NCI-H526 treated with DMSO at 0.1 percent for 48 hours (cell line): ENCODE data around the gene TOP3B.
"Not testable (repeated sequence)": the region's sequence is repeated elsewhere in the genome, so short reads cannot be mapped to it uniquely, and the experiment has no call there.

Experiments
- DNase-seq: peaks from one replicate; lab custom pipeline; 2025; lab: John Stamatoyannopoulos, UW

TOP3B gene

GRCh38 chr22:21923163-21923561, 59.4 kb downstream of the TOP3B start:
- no peak for DNase-seq

DNA sequence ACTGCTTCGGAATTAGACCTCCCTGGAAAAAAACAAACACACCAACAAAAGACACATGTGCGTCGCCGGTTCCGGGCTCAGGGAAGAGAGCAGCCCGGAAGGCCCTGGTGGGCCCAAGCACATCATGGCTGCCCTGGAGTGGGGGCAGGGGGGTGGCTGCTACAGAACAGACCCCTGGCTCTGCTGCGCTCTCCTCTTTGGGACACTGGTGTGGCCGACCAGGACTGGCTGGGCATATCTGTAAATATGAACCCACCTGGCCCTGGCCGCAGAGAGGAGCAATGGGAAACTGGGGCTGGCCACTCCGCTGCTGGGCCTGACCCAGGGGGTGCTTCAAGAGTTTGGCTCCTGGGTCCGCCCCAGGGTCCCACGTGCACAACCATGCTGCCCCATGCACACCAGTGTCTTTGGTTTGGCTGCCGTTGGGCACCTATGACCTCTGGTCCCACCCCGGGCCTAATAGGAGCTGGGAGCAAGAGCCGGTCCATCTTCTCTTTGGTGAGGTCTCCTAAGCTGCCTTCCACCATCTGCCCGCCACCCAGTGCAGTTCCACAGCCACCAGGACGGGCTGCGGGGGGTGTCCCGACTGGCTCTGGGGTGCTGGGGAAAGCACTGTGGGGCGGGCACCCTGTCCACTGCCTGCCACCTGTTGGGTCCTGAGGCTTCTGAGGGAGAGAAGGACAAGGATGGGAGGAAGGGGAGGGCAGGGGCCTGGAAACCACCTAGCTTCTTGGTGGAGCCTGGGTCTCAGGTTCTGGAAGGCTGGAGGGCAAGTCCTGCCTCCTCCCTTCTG, 60.0 kb downstream of the TOP3B start:
- no peak for DNase-seq

- no peak for DNase-seq
Observed at GRCh38 chr22:21921729-21922128, 60.9 kb downstream of the TOP3B start.

GRCh38 chr22:21921184-21921721, 61.3 kb downstream of the TOP3B start:
- no peak for DNase-seq

GRCh38 chr22:21920341-21921183, 62.0 kb downstream of the TOP3B start:
- DNase-seq = no peak

- no peak for DNase-seq
Observed at GRCh38 chr22:21919526-21920307, 62.9 kb downstream of the TOP3B start.

DNA sequence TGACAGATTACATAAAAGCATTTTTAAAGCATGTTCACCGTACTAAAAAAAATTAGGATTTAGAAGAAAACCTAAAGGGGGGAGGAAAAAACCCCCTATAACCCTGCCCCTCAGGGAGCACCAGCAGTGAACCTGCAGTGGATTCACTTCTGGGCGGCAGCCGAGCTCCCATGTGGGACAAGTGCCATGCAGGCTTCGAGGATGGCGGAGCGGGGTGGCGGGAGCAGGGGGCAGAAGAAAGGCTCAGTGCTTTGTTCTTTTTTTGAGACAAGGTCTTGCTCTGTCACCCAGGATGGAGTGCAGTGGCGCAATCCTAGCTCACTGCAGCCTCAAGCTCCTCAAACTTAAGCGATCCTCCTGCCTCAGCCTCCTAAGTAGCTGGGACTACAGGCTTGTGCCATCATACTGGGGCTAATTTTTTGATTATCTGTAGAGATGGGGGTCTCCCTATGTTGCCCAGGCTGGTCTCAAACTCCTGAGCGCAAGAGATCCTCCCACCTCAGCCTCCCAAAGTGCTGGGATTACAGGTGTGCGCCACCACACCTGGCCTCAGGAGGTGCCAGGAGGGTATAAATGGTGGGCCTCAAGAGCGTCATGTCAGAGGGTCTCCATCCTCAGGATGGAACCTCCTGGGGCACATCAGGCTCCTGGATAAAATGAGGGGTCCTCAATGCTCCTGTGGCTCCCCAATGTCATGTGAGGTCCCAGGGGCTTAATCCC, 64.0 kb downstream of the TOP3B start:
- no peak for DNase-seq

- DNase-seq = no peak
Observed at GRCh38 chr22:21917959-21918261, 64.7 kb downstream of the TOP3B start.

DNA sequence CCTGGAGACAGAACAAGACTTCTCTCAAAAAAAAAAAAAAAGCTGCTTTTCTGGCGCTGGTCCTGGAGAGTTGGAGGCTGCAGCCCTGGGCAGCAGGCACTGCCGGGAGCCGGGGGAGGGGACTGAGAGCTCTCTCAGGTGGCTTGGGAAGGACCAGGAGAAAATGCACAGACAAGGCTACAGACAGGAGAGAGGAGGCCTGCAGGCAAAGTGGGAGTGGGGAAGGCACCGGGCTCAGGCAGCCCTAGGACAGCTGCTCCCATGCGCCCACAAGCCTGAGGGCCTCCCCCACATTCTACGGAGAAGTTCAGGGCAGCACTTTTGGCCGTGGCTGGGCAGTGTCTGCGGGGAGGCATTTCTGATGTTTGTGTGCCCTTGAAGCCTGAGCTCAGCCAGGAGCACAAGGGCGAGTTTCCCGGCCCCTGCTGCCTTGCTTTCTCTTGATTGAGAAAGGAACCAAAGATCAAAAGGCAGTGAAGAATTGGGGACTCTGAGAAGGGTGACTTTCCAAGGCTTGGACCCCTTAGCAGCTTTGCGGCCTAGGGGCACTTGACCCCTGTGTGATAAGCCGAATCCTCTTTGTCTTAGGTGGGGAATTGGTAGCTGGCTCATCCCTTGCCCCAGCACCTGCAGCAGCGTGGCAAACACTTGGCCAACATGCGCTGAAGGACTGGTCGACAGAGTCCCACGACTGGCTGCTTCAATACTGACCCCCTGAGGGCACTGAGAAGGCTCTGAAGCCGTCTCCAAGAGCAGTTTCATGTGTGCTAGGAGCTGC, 65.2 kb downstream of the TOP3B start:
- no peak for DNase-seq

- DNase-seq = no peak
Observed at GRCh38 chr22:21916309-21916918, 66.2 kb downstream of the TOP3B start.

GRCh38 chr22:21915624-21916308, 66.8 kb downstream of the TOP3B start:
- no peak for DNase-seq

DNA sequence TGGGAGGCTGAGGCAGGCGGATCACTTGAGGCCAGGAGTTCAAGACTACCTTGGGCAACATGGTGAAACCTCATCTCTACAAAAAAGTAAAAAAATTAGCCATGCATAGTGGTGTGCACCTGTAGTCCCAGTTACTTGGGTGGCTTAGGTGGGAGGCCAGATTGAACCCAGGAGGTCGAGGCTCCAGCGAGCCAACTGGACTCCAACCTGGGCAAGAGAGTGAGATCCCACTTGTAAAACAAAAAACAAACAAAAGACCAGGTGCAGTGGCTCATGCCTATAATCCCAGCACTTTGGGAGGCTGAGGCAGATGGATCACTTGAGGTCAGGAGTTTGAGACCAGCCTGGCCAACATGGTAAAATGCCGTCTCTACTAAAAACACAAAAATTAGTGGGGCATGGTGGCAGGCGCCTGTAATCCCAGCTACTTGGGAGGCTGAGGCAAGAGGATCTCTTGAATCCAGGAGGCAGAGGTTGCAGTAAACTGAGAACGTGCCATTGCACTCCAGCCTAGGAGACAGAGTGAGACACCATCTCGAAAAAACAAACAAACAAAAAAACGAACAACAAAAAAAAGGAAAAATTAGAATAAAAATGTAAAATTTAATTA, 68.4 kb downstream of the TOP3B start:
- DNase-seq = not testable (repeated sequence)

GRCh38 chr22:21910367-21910766, 72.2 kb downstream of the TOP3B start:
- DNase-seq = not testable (repeated sequence)

DNA sequence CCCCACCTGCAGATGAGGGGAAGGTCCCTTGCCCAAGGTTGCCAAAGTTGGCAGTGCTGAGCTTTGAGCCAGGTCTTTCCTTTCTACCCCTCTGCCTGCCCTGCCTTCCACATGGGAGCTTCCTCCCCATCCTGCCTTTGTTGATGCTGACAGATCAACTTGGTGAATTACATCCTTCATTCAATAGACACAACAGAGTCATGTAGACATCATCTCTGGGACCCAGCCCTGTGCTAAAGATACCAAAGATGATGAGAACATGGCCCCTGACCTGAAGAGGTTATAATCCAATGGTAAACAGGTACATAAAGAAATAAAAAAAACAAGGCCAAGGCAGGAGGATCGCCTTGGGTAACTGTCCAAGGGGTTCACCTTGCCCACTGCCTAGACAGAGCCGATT, 72.7 kb downstream of the TOP3B start:
- DNase-seq = no peak

DNA sequence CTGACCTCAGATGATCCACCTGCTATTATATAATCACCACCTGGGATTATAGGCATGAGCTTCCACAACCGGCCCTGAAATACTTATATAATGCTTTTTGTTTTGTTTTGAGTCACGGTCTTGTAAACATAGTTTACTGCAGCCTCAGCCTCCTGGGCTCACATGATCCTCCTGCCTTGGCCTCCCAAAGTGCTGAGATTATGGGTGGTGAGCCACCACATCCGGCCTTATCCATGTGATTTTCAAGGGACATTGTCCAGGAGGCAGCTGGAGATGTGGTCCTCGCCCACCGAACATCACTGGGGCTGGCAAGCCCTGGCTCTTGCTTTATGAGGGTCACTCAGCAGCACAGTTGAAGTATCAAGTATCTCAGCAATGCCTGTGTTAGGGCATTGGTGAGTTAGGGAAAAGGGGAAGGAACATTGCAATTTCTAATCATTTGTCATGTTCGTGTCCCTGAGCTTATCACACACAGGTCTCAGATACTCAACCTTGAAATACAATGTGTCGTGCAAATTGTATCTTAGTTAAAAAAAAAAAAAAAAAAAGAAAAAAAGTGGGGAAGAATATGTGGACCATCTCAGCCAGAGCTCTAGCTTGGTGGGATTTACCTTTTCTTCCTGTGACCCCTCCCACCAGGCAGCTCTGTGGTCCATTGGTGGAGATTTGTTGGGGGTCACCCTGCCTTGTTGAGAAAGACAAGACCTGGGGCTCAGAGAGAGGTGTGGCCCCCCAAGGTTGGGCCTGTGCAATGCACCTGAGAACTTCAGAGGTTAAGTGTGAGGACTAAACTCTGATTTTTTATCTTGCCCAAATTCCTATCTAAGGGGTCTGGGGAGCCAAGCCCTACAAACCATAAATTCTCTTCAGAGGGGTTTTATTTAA, 74.7 kb downstream of the TOP3B start:
- DNase-seq = no peak
